Frontal cortex (tissue), 4 donors: ENCODE measurements around the gene BTBD19. TPM values are rescaled to one million over a fixed set of nuclear protein-coding genes. Genes with fewer than 3 reads are reported as not detected.
"Not testable (repeated sequence)": the region's sequence is repeated elsewhere in the genome, so short reads cannot be mapped to it uniquely, and the experiment has no call there.

Source experiments
- DNase-seq, 2 donors: peaks; one replicate each; pipeline ENCODE4 v3.0.0; 2012; ENCODE audit warnings: low spot score in 2 of 2
- FAIRE-seq: peaks from 2 replicates; lab custom pipeline; 2012; peaks lifted over from hg19 to GRCh38; lab: Jason Lieb, UNC
- total RNA-seq: library from RNA; depleted of rRNA; stranded (reverse); fragments of >200 nt; gene quantifications from one replicate; pipeline ENCODE4 v1.2.3, GENCODE V29; 2014
- donor health status: control.
- donor health status: control.
- donor health status: control.

The BTBD19 gene
- total RNA-seq, 1 donor from 2014 or later = under 0.01 TPM

DNA sequence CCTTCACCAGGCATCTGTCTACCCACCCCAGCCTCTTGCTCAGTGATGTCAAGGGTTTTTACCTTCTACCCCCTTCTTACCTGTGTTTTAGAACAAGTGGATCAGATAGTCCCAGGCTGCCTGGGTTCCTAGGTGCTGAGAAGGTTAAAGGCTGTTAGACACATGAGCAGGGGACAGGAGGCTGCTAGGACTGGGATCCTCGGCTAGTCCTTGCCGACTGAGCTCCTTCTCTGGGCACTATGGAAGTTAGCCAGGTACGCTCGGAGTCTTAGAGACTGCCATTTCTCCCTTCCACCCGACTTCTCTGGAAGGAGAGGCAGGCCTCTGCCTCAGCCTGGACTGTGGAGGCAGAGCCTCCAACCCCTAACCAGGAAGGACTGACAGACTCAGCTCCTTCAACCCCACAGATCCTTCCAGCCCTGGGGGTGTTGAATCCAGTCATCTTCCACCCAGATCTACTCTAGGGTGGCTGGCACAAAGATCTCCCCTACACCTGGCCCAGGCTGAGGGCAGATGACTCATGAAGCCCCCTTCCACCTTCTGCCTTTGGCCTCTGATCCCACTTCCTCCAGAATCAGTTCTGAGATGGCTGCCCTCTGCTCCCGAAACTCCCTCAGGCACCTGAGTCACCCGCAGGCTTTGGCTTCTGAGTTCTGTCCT is 1.5 kb upstream of the BTBD19 start, which contains the start of gene DYNLT4:
TSS of gene DYNLT4 (minus strand) at position 648 of the 660 bp plus-strand sequence. CDS start 683 bp downstream, outside the sequence.
- no peak for DNase-seq
- no peak for FAIRE-seq

DNA sequence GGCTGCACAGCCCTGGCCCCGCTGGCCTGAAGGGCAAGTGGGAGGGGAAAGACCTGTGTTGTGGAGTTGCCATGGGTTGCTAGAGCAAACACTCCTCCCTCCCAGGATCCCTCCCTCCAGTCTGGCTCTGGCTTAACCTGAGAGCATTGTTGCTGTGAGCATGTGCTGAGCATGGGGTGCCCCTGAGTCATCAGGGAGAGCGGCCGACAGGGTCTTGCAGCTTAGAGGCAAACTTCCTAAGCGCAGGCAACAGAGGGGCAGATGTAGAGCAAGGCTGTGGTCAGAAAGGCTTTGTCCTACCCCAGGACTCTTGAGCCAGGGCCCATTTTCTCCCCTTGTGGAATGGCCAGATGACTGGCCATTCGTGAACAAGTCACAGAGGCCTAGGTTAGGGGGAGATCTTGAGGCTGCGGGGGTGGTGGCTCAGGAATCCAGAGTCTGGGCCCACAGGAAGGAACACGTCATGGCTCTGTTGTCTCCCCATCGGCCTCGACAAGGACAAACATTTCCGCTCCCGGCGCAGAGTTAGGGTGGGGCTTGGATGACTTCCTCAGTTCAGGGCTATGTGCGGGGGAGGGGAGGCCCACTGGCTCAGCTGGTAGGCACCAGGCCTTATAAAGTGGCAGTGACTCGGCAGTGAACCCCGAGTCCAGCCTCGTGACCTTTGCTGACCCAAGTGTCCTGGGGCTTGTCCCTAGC is 810 bp upstream of the BTBD19 start:
- DNase-seq (peak; percentile 74 to 75), FAIRE-seq (no peak)

GRCh38 chr1:44808938-44809917 is 905 bp downstream of the BTBD19 start:
- no peak for DNase-seq
- FAIRE-seq = no peak

DNA sequence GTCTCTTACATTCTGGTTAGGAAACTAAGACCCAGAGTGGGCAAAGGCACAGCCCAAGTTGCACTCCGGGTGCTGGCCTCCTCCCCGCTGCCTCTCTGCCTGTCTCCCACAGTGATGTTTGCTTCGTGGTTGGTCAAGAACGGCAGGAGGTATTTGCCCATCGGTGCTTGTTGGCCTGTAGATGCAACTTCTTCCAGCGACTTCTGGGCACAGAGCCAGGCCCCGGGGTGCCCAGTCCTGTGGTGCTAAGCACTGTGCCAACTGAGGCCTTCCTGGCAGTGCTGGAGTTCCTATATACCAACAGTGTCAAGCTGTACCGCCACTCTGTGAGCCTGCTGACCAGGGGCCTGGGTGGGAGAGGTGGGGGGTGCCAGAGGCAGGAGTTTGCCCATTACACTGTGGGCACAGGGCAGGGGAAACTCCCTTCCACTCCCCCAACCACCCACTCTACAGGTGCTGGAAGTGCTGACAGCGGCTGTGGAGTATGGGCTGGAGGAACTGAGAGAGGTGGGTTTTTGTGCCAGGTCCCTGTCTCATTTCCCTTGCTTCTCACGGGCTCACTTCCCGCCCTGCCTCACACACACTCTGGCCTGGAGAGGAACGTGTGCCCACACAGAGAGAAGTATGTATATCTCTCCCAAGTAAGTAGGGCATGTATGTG is 1.9 kb downstream of the BTBD19 start:
- FAIRE-seq (no peak), DNase-seq (no peak)

- not testable (repeated sequence) for FAIRE-seq, DNase-seq
Observed at GRCh38 chr1:44810762-44811105, 2.4 kb downstream of the BTBD19 start.

GRCh38 chr1:44811234-44811633 is 2.9 kb downstream of the BTBD19 start:
- FAIRE-seq = no peak

GRCh38 chr1:44812822-44813543 is 4.7 kb downstream of the BTBD19 start:
- DNase-seq (peak in 1 of 2 donors; percentile 49), FAIRE-seq (no peak)

More at GRCh38 chr1:44811234-44811633, 2.9 kb downstream of the BTBD19 start:
- DNase-seq = peak in 1 of 2 donors; percentile 12

DNA sequence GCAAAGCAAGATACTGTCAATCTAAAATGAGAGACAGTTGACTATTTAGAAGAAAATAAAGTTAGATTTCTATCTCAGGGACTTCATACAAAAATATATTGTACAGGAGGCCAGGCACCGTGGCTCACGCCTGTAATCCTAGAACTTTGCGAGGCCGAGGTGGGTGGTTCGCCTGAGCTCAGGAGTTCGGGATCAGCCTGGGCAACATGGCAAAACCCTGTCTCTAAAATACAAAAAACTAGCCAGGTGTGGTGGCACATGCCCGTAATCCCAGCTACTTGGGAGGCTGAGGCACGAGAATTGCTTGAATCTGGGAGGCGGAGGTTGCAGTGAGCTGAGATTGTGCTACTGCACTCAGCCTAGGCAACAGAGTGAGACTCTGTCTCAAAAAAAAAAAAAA is 7.6 kb downstream of the BTBD19 start:
- not testable (repeated sequence) for DNase-seq, FAIRE-seq

DNA sequence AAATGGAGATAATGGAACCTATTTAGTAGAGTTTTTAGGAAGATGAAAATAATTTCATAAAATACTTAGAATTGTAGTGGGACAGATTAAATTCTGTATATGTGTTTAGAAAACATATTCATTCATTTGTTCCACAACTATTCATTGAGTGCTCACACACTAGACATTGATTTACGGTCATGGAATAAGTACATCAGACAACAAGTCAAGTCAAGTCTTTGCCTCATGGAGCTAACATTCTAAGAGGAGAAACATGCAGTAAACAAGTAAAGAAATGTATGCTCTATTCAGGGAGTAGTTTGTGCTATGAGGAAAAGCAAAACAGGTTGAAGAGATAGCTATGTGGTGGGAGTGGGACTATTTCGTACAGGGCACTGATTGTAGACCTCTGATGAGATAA is 9.0 kb downstream of the BTBD19 start:
- FAIRE-seq = no peak
- no peak for DNase-seq

DNA sequence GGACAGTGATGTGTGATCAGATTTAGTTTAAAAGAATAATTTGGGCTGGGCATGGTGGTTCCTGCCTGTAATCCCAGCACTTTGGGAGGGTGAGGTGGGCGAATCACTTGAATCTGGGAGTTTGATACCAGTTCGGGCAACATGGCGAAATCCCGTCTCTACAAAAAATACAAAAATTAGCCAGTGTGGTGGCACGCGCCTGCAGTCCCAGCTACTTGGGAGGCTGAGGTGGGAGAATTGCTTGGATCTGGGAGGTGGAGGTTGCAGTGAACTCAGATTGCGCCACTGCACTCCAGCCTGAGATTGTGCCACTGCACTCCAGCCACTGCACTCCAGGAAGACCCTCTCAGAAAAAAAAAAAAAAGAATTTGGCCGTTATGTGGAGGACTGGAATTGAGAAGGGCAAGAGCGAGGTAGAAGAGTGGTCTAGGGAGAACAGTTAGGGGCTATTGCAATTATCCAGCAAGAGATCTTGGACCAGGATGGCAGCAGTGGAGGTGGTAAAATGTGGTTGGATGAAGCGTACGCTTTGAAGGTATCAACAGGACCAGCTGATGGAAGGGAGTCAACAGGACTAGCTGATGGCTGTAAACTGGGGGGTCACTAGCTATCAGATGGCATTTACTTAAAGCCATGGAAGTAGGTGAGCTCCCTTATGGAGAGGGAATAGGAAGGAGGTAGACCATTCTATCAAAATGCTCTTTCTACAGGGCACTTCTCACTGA is 9.6 kb downstream of the BTBD19 start:
- DNase-seq (no peak), FAIRE-seq (no peak)

- no peak for FAIRE-seq
- no peak for DNase-seq
Observed at GRCh38 chr1:44819196-44819607, 10.9 kb downstream of the BTBD19 start.

GRCh38 chr1:44819608-44820327 is 11.4 kb downstream of the BTBD19 start:
- DNase-seq (peak; percentile 74 to 82), FAIRE-seq (no peak)

- no peak for DNase-seq
- FAIRE-seq = no peak
Observed at GRCh38 chr1:44820328-44821239, 12.3 kb downstream of the BTBD19 start.

GRCh38 chr1:44821240-44821715 is 13.0 kb downstream of the BTBD19 start:
- no peak for FAIRE-seq
- no peak for DNase-seq

DNA sequence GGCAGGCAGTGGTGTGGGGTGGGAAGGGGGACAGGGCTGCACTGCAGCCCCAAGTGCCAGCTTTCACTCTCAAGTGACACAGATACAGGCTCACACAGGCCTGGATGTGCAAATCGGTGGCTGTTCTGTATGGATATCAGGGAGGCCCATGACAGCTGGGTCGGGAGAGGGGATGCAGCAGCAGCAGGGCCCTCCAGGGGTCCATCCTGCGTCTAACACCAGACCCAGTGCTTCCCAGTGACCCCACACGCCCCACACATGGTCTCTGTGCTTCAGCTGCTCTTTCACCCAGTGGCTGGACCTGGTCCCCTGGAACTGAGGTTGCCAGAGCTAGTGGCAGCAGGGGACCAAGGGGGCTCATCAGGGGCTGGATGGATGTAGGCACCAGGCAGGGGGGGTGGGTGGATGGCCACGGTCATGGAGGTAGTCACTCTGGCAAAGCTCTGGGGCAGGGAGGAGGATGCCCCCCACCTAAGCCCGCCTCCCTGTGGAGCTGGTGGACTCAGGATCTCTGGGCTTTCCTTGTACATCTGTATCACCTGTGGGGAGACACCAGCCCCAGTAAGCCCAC is 13.9 kb downstream of the BTBD19 start:
- DNase-seq = no peak

DNA sequence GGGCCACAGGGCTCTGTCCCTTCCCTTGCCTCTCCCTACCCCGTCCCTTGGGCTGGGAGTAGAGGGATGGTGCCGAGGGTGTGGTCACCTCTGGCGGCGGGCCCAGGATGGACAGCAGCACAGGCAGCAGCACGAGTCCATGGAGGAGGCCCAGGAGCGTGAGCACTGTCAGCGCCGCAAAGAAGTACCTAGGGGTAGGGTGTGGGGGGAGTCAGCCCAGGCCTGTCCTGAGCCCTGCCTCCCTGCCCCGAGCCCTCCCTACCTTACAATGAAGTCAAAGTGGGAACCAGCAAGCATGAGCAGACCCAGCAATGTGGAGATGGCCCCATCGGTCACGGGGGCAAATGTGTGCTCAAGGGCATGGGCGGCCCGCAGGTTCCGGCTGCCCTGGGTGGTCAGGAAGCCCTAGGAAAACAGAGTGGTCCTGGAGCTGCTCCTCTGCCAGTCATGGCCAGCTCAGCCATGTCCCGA is 14.7 kb downstream of the BTBD19 start:
- no peak for FAIRE-seq

More for the DNA sequence above, 13.9 kb downstream of the BTBD19 start:
- FAIRE-seq = no peak

More for the DNA sequence above, 14.7 kb downstream of the BTBD19 start:
- DNase-seq = no peak
